Body of pancreas (tissue), 4 donors: ENCODE data around the gene CFAP46. TPM values are rescaled to one million over a fixed set of nuclear protein-coding genes. Genes with fewer than 3 reads are reported as not detected.

Experiments
- ATAC-seq: fragments of 150-250 bp; one replicate; pipeline ENCODE4 v1.9.1; 2016
- DNase-seq, 4 donors: peaks; one replicate each; pipeline ENCODE4 v3.0.0-alpha.2; 2019
- H3K27ac ChIP-seq, 4 donors: fragments of 200-600 bp; sonication (generic); 1 replicate in 3 of 4; 2 replicates in 1 of 4; pipeline versions ENCODE4 v1.5.1 to v1.6.1; 2016 to 2019; ENCODE audit warnings: mild to moderate bottlenecking in 1 of 4, mixed read lengths in 1 of 4, moderate library complexity in 1 of 4
- H3K27me3 ChIP-seq, 2 donors: fragments of 200-600 bp; sonication (generic); one replicate each; pipeline ENCODE4 v1.6.0; 2016; ENCODE audit warnings: mild to moderate bottlenecking in 1 of 2
- H3K36me3 ChIP-seq, 2 donors: fragments of 200-600 bp; sonication (generic); replicated peaks in 1 of 2; 2 replicates each; pipeline ENCODE4 v1.5.1; 2016; ENCODE audit warnings: low read depth in 2 of 2; ENCODE audit not compliant: insufficient read depth in 1 of 2
- H3K4me1 ChIP-seq: fragments of 200-600 bp; sonication (generic); one replicate; pipeline ENCODE4 v1.6.0; 2016
- H3K4me3 ChIP-seq, 2 donors: fragments of 200-600 bp; sonication (generic); 1 replicate in 1 of 2; 2 replicates in 1 of 2; pipeline ENCODE4 v1.5.1; 2016 to 2019
- H3K9me3 ChIP-seq, 3 donors: fragments of 200-600 bp; sonication (generic); 1 replicate in 2 of 3; 2 replicates in 1 of 3; pipeline ENCODE4 v1.5.1; 2016
- POLR2A ChIP-seq, 3 donors: fragments of 450-650 bp; IDR thresholded peaks; one replicate each; pipeline ENCODE4 v1.6.1; 2016; ENCODE audit warnings: antibody characterized with exemption in 3 of 3, mild to moderate bottlenecking in 2 of 3
- WGBS, 2 donors: methylation state at CpG; one replicate each; pipeline ENCODE4 v1.1.5; 2017; 5-methylcytosine and 5-hydroxymethylcytosine counted together
- intact Hi-C: fragments of 100-400 bp; cut with DNase I; formaldehyde crosslinking; loops from one replicate; pipeline ENCODE4 v1.15.1; 2023
- total RNA-seq, 2 donors: library from RNA; depleted of rRNA; stranded (reverse); fragments of >200 nt; gene quantifications; one replicate each; pipeline ENCODE4 v1.1.0, GENCODE V29; 2016
- TF ChIP-seq, protein P1 (sequence below), 7 experiments: fragments of 450-650 bp in 4 of 7; fragments of 200-600 bp in 3 of 7; sonication (generic) in 3 of 7; IDR thresholded peaks; one replicate each; pipeline ENCODE4 v1.5.1; 2016 to 2019; ENCODE audit warnings: antibody characterized with exemption in 7 of 7

Gene CFAP46
- total RNA-seq, 2 donors from 2014 or later, result 0.33 to 0.52 TPM

GRCh38 chr10:132921086-132921485 is 21.3 kb downstream of the CFAP46 start:
- H3K4me3 ChIP-seq, result no peak overlapping the region
- 71% methylated on average over 5 to 16 of the region's 18 CpGs for WGBS, 2 donors
- DNase-seq (no peak), ATAC-seq (no peak)
- no peaks in the 10 kb centered on the region for H3K36me3 ChIP-seq
- H3K27ac ChIP-seq, result no peak overlapping the region
- no peaks in the 10 kb centered on the region for H3K27me3 ChIP-seq
- intact Hi-C loops, result no loop called here
- no peaks in the 10 kb centered on the region for H3K9me3 ChIP-seq
- TF ChIP-seq, protein P1, sequence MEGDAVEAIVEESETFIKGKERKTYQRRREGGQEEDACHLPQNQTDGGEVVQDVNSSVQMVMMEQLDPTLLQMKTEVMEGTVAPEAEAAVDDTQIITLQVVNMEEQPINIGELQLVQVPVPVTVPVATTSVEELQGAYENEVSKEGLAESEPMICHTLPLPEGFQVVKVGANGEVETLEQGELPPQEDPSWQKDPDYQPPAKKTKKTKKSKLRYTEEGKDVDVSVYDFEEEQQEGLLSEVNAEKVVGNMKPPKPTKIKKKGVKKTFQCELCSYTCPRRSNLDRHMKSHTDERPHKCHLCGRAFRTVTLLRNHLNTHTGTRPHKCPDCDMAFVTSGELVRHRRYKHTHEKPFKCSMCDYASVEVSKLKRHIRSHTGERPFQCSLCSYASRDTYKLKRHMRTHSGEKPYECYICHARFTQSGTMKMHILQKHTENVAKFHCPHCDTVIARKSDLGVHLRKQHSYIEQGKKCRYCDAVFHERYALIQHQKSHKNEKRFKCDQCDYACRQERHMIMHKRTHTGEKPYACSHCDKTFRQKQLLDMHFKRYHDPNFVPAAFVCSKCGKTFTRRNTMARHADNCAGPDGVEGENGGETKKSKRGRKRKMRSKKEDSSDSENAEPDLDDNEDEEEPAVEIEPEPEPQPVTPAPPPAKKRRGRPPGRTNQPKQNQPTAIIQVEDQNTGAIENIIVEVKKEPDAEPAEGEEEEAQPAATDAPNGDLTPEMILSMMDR (IDR thresholded peaks at IDR 0.05), result no peak
- TF ChIP-seq POLR2A (IDR thresholded peaks at IDR 0.05), result no peak
- H3K4me1 ChIP-seq, result no peaks in the 10 kb centered on the region

GRCh38 chr10:132920101-132920925 is 22.1 kb downstream of the CFAP46 start:
- Histone ChIP-seq H3K4me1 (no peaks in the 10 kb centered on the region), H3K27me3 (no peaks in the 10 kb centered on the region), H3K27ac (no peak overlapping the region), H3K36me3 (no peaks in the 10 kb centered on the region), H3K9me3 (no peaks in the 10 kb centered on the region), H3K4me3 (no peak overlapping the region)
- ATAC-seq (no peak), DNase-seq (no peak)
- TF ChIP-seq, protein P1 (IDR thresholded peaks at IDR 0.05), result no peak
- no peak for TF ChIP-seq POLR2A (IDR thresholded peaks at IDR 0.05)
- intact Hi-C loops, result no loop called here
- WGBS, 2 donors, result 71 to 73% methylated on average over 26 to 33 of the region's 38 CpGs

DNA sequence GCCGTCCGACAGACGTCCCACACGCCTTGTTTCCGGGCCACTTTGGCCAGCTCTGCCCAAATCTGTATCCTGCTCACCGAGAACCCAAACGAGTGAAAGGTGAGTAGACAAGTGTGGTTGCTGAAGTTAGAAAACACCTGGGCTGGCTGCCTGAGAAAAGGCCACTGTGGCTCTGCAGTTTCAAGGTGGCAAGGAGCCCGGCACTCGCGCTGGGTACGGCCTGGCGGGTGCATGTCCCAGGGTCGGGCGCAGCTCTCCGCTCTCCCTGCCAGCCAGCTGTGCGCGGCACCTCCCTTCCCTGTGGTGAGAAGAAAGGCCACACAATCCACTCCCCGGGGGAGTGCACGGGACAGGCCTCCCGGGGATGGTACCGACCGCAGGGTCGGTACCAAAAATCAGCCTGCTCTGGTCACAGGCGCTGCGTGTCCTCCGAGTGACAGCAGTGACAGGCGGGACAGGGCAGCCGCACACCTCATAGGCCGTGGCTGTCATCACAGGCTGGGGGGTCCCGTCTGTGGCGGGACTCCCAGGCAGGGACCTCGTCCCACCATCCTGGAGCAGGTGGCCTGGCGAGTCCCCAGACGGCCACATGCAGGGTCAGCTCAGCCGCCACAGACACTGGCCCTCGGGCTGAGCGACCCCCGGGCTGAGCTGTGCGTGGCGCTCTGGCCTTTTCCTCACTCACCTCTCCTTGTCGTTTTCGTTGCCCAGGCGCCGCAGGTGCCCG is 22.8 kb downstream of the CFAP46 start:
- intact Hi-C loops, result no loop called here
- no peaks in the 10 kb centered on the region for H3K36me3 ChIP-seq
- TF ChIP-seq POLR2A (IDR thresholded peaks at IDR 0.05), result no peak
- TF ChIP-seq, protein P1 (IDR thresholded peaks at IDR 0.05), result no peak
- H3K4me3 ChIP-seq, result no peak overlapping the region
- no peaks in the 10 kb centered on the region for H3K27me3 ChIP-seq
- no peaks in the 10 kb centered on the region for H3K4me1 ChIP-seq
- H3K27ac ChIP-seq, result no peak overlapping the region
- DNase-seq, result no peak
- no peaks in the 10 kb centered on the region for H3K9me3 ChIP-seq
- ATAC-seq, result no peak
- WGBS, 2 donors, result 75 to 82% methylated on average over 18 to 40 of the region's 45 CpGs

GRCh38 chr10:132918617-132919373 is 23.6 kb downstream of the CFAP46 start:
- Histone ChIP-seq H3K4me3 (no peak overlapping the region), H3K36me3 (no peaks in the 10 kb centered on the region), H3K27ac (no peak overlapping the region), H3K27me3 (no peaks in the 10 kb centered on the region), H3K9me3 (no peaks in the 10 kb centered on the region), H3K4me1 (no peaks in the 10 kb centered on the region)
- TF ChIP-seq, protein P1 (IDR thresholded peaks at IDR 0.05), result no peak
- TF ChIP-seq POLR2A (IDR thresholded peaks at IDR 0.05), result no peak
- DNase-seq (peak in 1 of 4 donors; percentile 12), ATAC-seq (no peak)
- intact Hi-C loops, result no loop called here
- 59 to 65% methylated on average over 14 to 33 of the region's 34 CpGs for WGBS, 2 donors
